ENCODE measurements around the gene TFPT.

DNA sequence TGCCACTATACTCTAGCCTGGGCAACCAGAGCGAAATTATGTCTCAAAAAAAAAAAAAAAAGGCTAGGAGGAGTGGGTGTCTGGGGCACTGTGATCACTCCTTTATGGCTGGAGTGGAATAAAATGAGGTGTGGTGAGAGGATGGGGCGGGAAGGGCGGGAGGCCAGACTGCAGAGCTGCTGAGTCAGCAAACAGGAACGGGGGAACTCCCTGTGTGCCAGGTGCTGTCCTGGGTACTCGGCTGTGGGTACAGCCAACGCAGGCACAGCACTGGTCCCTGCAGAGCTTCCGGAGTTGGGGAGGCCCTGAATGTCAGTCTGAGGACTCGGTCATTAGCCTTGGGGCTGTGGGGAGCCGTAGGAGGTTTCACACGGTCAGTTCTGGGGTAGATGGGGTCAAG is 5.8 kb upstream of the TFPT start:
- TF ChIP-seq CTCF (conservative IDR thresholded peaks at IDR 0.05; ENCODE audit: low read depth, low read length): no peak
- no peak for TF ChIP-seq POLR2A (IDR thresholded peaks at IDR 0.05; ENCODE audit: low read depth, low read length)
- no peak for TF ChIP-seq ELK1 (IDR thresholded peaks at IDR 0.05; ENCODE audit: borderline replicate concordance, low read depth, low read length)
- no peak for TF ChIP-seq CHD1 (IDR thresholded peaks at IDR 0.05; ENCODE audit: low read depth, low read length)
- no peak for TF ChIP-seq NFE2L2 (IDR thresholded peaks at IDR 0.05; ENCODE audit: low read depth, low read length)
- no peak for TF ChIP-seq RAD21 (IDR thresholded peaks at IDR 0.05; ENCODE audit: low read length)
- no peak for TF ChIP-seq SMC3 (IDR thresholded peaks at IDR 0.05; ENCODE audit: low read depth, low read length)
- no peak for TF ChIP-seq RCOR1 (IDR thresholded peaks at IDR 0.05; ENCODE audit: insufficient replicate concordance, low read length)

All from IMR-90 (cell line).